Measurements from ENCODE around the gene HHIPL1.

DNA sequence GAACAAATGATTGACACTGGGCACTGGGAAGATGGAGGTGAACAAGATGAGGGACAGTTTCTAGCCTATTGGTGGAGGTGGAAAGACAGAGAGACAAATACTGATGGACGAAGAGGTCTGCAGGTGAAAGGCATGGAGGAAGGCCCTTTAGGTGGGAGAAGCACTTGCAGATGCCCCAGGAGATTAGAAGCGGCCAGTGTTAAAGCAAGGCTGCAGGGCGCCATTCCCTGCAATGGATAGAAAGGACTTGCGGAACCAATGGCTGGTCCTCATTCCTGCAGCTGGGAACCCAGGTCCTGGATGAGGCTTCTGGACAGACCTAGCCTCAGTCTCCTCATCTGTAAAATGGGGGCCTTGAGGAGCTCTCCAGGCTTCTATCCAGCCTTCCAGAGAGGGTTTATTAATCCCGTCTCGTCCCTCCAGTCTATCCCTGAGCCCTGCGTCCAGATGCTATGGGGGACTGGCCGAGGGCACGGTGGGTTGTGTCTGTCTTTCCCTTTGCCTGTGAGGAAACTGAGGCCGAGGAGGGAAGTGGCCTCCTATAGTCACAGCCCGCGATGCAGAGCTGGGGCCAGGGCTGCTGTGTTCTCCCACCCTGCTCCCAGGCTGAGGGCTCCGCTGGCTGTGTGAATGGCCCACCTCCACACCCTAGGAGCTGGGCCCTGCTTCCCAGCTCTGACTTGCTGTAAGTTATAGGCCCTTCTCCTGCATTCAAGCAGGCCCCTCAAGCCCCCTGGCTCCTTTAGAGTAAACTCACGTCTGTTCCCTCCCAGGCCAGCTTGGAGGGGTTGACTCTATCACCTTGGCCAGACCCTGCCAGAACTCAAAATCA is 72.1 kb downstream of the HHIPL1 start:
- TF ChIP-seq MAX (IDR thresholded peaks at IDR 0.05; ENCODE audit: insufficient read depth, insufficient read length), result no peak
- TF ChIP-seq, protein P1, sequence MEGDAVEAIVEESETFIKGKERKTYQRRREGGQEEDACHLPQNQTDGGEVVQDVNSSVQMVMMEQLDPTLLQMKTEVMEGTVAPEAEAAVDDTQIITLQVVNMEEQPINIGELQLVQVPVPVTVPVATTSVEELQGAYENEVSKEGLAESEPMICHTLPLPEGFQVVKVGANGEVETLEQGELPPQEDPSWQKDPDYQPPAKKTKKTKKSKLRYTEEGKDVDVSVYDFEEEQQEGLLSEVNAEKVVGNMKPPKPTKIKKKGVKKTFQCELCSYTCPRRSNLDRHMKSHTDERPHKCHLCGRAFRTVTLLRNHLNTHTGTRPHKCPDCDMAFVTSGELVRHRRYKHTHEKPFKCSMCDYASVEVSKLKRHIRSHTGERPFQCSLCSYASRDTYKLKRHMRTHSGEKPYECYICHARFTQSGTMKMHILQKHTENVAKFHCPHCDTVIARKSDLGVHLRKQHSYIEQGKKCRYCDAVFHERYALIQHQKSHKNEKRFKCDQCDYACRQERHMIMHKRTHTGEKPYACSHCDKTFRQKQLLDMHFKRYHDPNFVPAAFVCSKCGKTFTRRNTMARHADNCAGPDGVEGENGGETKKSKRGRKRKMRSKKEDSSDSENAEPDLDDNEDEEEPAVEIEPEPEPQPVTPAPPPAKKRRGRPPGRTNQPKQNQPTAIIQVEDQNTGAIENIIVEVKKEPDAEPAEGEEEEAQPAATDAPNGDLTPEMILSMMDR (IDR thresholded peaks at IDR 0.05; ENCODE audit: extremely low read depth in 1 of 2, insufficient read depth in 1 of 2, low read depth in 1 of 2, low read length in 2 of 2), result no peak
- TF ChIP-seq POLR2A (IDR thresholded peaks at IDR 0.05; ENCODE audit: low read depth, low read length), result no peak
- TF ChIP-seq GATA2 (IDR thresholded peaks at IDR 0.05; ENCODE audit: insufficient read depth, insufficient read length, low read depth, low read length), result no peak
- no peak for TF ChIP-seq EZH2 (IDR thresholded peaks at IDR 0.05; ENCODE audit: borderline replicate concordance, low read depth, low read length, severe bottlenecking)

All from endothelial cell of umbilical vein (primary cell).